Neural cell (in vitro differentiated cells): ENCODE data around the gene PRRC2B.

ENCODE experiments used
- CTCF ChIP-seq: fragments of 450-650 bp; IDR thresholded peaks from 2 replicates; pipeline ENCODE4 v1.5.1; 2014; ENCODE audit warnings: antibody characterized with exemption, mild to moderate bottlenecking, moderate library complexity; ENCODE audit not compliant: poor library complexity, severe bottlenecking
- EP300 ChIP-seq: fragments of 450-650 bp; conservative IDR thresholded peaks from 2 replicates; pipeline ENCODE4 v1.6.1; 2014; ENCODE audit warnings: antibody characterized with exemption, mild to moderate bottlenecking, moderate library complexity; ENCODE audit not compliant: poor library complexity, severe bottlenecking
- EZH2 ChIP-seq: fragments of 200-600, 300-800 bp; shearing (Covaris generic), sonication (generic); IDR thresholded peaks from 2 replicates; pipeline ENCODE4 v1.6.1; 2014; ENCODE audit warnings: antibody characterized with exemption, low read length, borderline replicate concordance, mild to moderate bottlenecking; ENCODE audit not compliant: insufficient read depth, poor library complexity, severe bottlenecking
- MXI1 ChIP-seq: fragments of 450-650 bp; conservative IDR thresholded peaks from 2 replicates; pipeline ENCODE4 v1.6.1; 2014; ENCODE audit warnings: antibody characterized with exemption, mild to moderate bottlenecking; ENCODE audit not compliant: poor library complexity, severe bottlenecking
- POLR2AphosphoS5 ChIP-seq: IDR thresholded peaks from 2 replicates; pipeline ENCODE4 v1.6.1; 2012
- RAD21 ChIP-seq: fragments of 450-650 bp; conservative IDR thresholded peaks from 2 replicates; pipeline ENCODE4 v1.6.1; 2014; ENCODE audit warnings: antibody characterized with exemption, mild to moderate bottlenecking, moderate library complexity
- REST ChIP-seq: IDR thresholded peaks from 2 replicates; pipeline ENCODE4 v1.6.1; 2012; ENCODE audit warnings: borderline replicate concordance
- SMC3 ChIP-seq: fragments of 450-650 bp; conservative IDR thresholded peaks from 2 replicates; pipeline ENCODE4 v1.6.1; 2014; ENCODE audit warnings: antibody characterized with exemption, mild to moderate bottlenecking, moderate library complexity; ENCODE audit not compliant: poor library complexity
- TAF1 ChIP-seq: IDR thresholded peaks from 2 replicates; pipeline ENCODE4 v1.6.1; 2012; ENCODE audit warnings: low read depth

GRCh38 chr9:131521203-131521602 lies 127.3 kb downstream of the PRRC2B start:
- no peak for TF ChIP-seq POLR2AphosphoS5
- no peak for TF ChIP-seq EP300
- TF ChIP-seq SMC3, result no peak
- TF ChIP-seq CTCF, result no peak
- TF ChIP-seq RAD21, result no peak
- TF ChIP-seq EZH2, result no peak
- TF ChIP-seq TAF1, result no peak
- no peak for TF ChIP-seq REST
- no peak for TF ChIP-seq MXI1
